ENCODE data around the gene SARDH.

SARDH gene

DNA sequence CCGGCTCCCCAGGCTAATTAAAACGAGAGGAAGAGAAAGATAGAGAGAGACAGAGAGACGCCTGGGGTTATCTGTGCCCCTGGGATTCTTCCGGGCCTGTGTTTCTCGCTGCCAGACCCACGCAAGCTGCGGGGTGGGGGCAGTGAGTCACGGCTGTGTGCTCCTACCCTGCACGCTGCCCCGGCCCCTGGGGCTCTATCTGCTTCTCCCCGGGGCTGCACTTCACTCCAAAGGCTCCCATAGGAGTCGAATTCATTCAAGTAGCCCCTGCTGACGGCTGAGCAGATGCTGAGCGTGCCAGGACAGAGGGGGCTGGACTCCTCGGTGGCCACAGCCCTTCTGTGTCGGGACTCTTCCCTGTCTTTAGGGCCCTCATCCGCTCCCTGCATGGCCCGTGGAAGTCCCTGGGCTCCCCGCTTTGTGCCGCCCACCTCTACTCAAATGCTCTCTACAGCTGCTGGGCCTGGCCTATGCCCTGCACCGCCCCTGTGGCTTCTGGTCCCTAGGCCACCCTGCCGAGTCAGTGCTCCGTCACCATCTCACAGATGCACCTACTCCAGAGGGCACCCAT is 22.8 kb downstream of the SARDH start:
- H3K36me3 Mint-ChIP-seq (ENCODE audit: low read depth): peaks cover 2% of the 10 kb centered on the region
- no peaks in the 10 kb centered on the region for H3K9me3 Mint-ChIP-seq
- TF ChIP-seq, protein P1, sequence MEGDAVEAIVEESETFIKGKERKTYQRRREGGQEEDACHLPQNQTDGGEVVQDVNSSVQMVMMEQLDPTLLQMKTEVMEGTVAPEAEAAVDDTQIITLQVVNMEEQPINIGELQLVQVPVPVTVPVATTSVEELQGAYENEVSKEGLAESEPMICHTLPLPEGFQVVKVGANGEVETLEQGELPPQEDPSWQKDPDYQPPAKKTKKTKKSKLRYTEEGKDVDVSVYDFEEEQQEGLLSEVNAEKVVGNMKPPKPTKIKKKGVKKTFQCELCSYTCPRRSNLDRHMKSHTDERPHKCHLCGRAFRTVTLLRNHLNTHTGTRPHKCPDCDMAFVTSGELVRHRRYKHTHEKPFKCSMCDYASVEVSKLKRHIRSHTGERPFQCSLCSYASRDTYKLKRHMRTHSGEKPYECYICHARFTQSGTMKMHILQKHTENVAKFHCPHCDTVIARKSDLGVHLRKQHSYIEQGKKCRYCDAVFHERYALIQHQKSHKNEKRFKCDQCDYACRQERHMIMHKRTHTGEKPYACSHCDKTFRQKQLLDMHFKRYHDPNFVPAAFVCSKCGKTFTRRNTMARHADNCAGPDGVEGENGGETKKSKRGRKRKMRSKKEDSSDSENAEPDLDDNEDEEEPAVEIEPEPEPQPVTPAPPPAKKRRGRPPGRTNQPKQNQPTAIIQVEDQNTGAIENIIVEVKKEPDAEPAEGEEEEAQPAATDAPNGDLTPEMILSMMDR (IDR thresholded peaks at IDR 0.05; ENCODE audit: unreplicated experiment in 3 of 3): no peak
- peak overlapping the region in 1 of 3 experiments; percentile 46 for H3K4me3 Mint-ChIP-seq
- peak overlapping the region; percentile 66 to 74 (median 70) for H3K27ac Mint-ChIP-seq
- peaks cover 23% of the 10 kb centered on the region for H3K4me1 Mint-ChIP-seq
- peaks cover 19% of the 10 kb centered on the region for H3K27me3 Mint-ChIP-seq (ENCODE audit: low read depth)

DNA sequence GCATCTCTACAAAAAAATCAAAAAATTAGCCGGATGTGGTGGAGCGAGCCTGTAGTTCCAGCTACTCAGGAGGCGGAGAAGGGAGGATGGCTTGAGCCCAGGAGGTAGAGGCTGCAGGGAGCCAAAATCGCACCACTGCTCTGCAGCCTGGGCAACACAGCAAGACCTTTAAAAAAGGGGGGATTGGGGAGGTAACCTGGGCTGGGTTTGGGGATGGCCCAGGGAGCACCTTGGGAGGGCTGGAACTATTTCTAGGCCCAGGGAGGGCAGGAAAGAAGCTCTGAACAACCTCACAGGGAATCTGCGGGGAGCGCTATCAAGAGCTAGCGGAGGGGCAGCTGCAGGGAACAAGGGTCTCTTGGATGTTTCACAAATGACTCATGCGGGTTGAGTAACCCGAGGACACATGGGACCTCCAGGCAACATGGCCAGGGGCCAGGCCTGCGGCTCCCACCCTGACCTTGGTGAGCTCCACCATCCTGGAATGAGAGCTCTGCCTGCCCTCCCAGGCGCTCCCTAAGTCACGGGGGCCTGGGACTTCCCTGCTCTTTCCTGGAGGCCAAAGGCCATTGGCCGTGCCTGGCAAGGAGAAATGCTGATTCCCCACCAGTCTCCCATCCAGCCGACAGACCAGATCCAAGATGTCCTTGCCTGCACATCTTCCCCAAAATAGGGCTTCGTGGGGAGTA is 23.4 kb downstream of the SARDH start:
- H3K27me3 Mint-ChIP-seq (ENCODE audit: low read depth): peaks cover 22% of the 10 kb centered on the region

DNA sequence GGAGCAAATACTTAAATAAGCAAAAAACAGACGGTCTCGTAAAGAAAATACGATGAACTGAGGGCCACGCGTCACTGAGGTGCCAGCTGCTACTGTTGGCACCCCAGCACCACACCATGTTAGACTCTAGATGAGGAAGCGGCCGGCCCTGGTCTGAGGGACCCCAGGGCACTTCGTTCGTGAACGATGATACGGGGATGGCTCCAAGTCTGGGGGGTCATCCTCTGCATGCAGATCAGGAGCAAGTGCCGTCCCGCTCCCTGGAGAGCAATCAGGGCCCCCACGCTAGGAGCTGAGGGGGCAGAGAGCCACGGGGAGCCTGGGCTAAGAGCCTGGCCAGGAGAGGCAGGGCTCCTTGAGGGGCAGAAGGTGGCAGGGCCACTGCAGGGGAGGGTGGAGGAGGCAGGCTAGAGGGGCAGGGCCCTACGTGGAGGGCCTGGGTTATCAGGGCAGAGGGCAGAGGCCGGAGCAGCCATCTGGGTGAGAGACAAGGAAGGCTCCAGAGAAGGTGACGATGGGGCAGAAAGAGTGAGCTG is 24.1 kb downstream of the SARDH start:
- H3K27me3 Mint-ChIP-seq (ENCODE audit: low read depth): peaks cover 22% of the 10 kb centered on the region
- no peaks in the 10 kb centered on the region for H3K9me3 Mint-ChIP-seq
- no peak overlapping the region for H3K4me3 Mint-ChIP-seq
- H3K4me1 Mint-ChIP-seq: peaks cover 32% of the 10 kb centered on the region
- peak overlapping the region in 2 of 3 experiments; percentile 65 to 74 for H3K27ac Mint-ChIP-seq
- TF ChIP-seq, protein P1 (IDR thresholded peaks at IDR 0.05; ENCODE audit: unreplicated experiment in 3 of 3): no peak
- H3K36me3 Mint-ChIP-seq (ENCODE audit: low read depth): no peaks in the 10 kb centered on the region

More for the DNA sequence above, 23.4 kb downstream of the SARDH start:
- H3K4me3 Mint-ChIP-seq: peak overlapping the region in 1 of 3 experiments; percentile 46
- peak overlapping the region; percentile 65 to 74 (median 66) for H3K27ac Mint-ChIP-seq
- H3K9me3 Mint-ChIP-seq: no peaks in the 10 kb centered on the region
- H3K36me3 Mint-ChIP-seq (ENCODE audit: low read depth): no peaks in the 10 kb centered on the region
- TF ChIP-seq, protein P1 (IDR thresholded peaks at IDR 0.05; ENCODE audit: unreplicated experiment in 3 of 3): no peak
- peaks cover 25% of the 10 kb centered on the region for H3K4me1 Mint-ChIP-seq

DNA sequence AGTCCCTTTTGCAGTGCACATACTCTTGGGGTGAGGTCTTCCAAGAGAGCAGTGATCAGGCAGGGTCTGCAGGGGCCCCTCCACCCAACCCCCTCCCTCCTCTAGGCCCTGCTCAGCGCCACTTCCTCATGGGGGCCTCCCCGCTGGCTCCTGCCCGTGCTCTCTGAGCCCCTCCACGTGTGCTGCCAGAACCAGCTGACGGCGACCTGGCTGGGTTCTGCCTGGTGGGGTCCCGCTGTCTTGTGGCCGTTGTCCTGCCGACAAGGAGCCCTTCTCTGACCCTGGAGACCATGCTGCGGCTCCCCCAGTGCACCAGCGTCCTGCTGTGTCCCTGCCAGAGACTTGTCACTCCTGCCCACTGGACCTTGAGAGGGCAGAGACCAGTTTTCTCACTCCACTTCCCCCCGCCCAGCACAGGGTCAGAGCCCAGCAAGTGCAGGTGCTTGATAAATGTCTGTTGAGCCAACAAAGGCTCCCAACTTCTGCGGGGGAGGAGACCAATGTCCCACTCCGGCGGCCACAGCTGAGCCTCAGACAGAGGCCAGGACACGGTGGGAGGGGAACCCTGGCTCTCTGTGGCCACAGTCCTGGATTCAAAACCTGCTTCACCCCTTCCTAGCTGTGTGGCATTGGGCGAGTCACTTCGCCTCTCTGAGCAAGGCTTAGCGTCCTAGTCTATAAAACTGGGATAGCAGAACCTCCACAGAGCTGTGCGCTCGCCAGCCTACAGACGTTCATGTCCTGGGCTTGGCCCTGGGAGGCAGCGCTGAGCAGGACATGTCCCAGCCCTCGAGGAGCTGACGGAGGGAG is 24.8 kb downstream of the SARDH start:
- Mint-ChIP-seq H3K27me3 (ENCODE audit: low read depth) (peaks cover 20% of the 10 kb centered on the region), H3K36me3 (ENCODE audit: low read depth) (no peaks in the 10 kb centered on the region)

DNA sequence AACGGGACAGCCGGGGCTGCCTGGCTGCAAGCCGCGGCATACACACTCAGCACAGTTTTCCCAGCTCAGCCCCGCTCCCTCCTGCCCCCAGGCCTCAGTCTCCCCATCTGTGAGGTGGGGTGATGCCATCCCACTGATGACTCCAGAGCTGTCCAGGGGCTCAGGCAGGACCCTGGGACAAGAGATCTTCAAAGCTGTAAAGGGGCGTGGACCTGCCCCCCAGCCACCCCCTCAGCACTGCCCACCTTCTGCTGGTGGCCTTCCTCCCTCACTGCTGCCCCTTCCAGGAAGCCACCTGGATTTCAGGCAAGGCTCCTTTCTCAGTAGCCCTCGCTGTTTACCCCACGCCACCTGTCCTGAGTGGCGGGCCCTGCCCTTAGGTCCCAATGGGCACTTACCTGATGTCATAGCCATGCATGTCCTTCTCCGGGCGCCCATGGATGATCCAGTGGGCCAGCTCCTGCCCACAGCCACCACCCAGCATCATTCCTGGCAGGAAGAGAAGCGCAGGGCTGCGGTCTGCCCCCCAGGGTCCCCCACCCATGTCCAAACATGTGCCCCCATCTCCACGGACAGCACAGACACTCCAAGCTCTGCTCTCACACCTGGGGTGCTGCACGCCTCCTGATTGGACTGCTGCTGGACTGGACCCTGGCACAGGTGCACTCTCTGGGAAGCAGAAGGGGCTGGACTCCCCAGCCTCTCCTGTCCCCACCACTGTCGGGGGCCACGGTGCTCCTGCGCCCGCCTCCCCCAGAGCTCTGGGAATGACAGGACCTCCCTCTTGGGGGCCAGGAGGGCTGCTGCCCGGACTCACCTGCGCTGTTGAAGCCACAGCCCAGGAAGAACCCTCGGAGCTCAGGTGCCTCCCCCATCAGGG is 25.7 kb downstream of the SARDH start:
- no peak overlapping the region for H3K4me3 Mint-ChIP-seq
- H3K9me3 Mint-ChIP-seq: no peaks in the 10 kb centered on the region
- H3K27me3 Mint-ChIP-seq (ENCODE audit: low read depth): peaks cover 20% of the 10 kb centered on the region
- TF ChIP-seq, protein P1 (IDR thresholded peaks at IDR 0.05; ENCODE audit: unreplicated experiment in 3 of 3): no peak
- H3K36me3 Mint-ChIP-seq (ENCODE audit: low read depth): no peaks in the 10 kb centered on the region
- H3K27ac Mint-ChIP-seq: no peak overlapping the region
- peaks cover 34% of the 10 kb centered on the region for H3K4me1 Mint-ChIP-seq

More for the DNA sequence above, 24.8 kb downstream of the SARDH start:
- H3K9me3 Mint-ChIP-seq: no peaks in the 10 kb centered on the region
- H3K4me3 Mint-ChIP-seq: no peak overlapping the region
- H3K4me1 Mint-ChIP-seq: peaks cover 33% of the 10 kb centered on the region
- peak overlapping the region in 1 of 3 experiments; percentile 33 for H3K27ac Mint-ChIP-seq
- TF ChIP-seq, protein P1 (IDR thresholded peaks at IDR 0.05; ENCODE audit: unreplicated experiment in 3 of 3): no peak
